ENCODE results near the gene ANKDD1B.

GRCh38 chr5:75622564-75622963 is 11.3 kb downstream of the ANKDD1B start:
- TF ChIP-seq TCF12 (IDR thresholded peaks at IDR 0.05; ENCODE audit: low read depth) (peak; percentile 35; the same call in 1 of the 2 replicates), FOXM1 (IDR thresholded peaks at IDR 0.05; ENCODE audit: borderline replicate concordance, low read depth) (no peak), CEBPB (IDR thresholded peaks at IDR 0.05) (0 out of 2 replicates have a peak, but pooled peaks have one; percentile 36), TEAD4 (IDR thresholded peaks at IDR 0.05) (no peak), MAX (IDR thresholded peaks at IDR 0.05) (peak; percentile 41; the same call in 1 of the 2 replicates), TAF1 (IDR thresholded peaks at IDR 0.05; ENCODE audit: low read depth) (no peak), RAD21 (IDR thresholded peaks at IDR 0.05; ENCODE audit: low read depth) (no peak), YY1 (IDR thresholded peaks at IDR 0.05; ENCODE audit: low read depth) (no peak), EP300 (IDR thresholded peaks at IDR 0.05; ENCODE audit: borderline replicate concordance) (no peak), REST (IDR thresholded peaks at IDR 0.05; ENCODE audit: low read depth) (no peak), USF1 (IDR thresholded peaks at IDR 0.05) (no peak)

All from Ishikawa (cell line).